Parathyroid adenoma (tissue), 2 donors: ENCODE results near the gene TOP1.

ENCODE experiments used
- H2AFZ ChIP-seq: fragments of 300-600 bp; sonication (generic); one replicate; pipeline ENCODE4 v1.7.0; 2017; ENCODE audit warnings: antibody characterized with exemption, mild to moderate bottlenecking
- H3K27ac ChIP-seq: fragments of 300-600 bp; sonication (generic); one replicate; pipeline ENCODE4 v1.7.0; 2017
- H3K27me3 ChIP-seq: fragments of 300-600 bp; sonication (generic); one replicate; pipeline ENCODE4 v1.7.0; 2017; ENCODE audit warnings: low read length; ENCODE audit not compliant: control insufficient read depth, insufficient read depth
- H3K36me3 ChIP-seq: fragments of 300-600 bp; sonication (generic); one replicate; pipeline ENCODE4 v1.7.0; 2017; ENCODE audit warnings: low read length; ENCODE audit not compliant: control insufficient read depth, insufficient read depth
- H3K4me1 ChIP-seq: fragments of 300-600 bp; sonication (generic); one replicate; pipeline ENCODE4 v1.7.0; 2017; ENCODE audit warnings: control low read depth
- H3K4me2 ChIP-seq: fragments of 300-600 bp; sonication (generic); one replicate; pipeline ENCODE4 v1.7.0; 2017; ENCODE audit warnings: low read length
- H3K4me3 ChIP-seq: fragments of 300-600 bp; sonication (generic); one replicate; pipeline ENCODE4 v1.7.0; 2017; ENCODE audit warnings: low read depth, low read length
- H3K79me2 ChIP-seq: fragments of 300-600 bp; sonication (generic); one replicate; pipeline ENCODE4 v1.7.0; 2017; ENCODE audit warnings: control low read depth
- H3K9ac ChIP-seq: fragments of 300-600 bp; sonication (generic); one replicate; pipeline ENCODE4 v1.7.0; 2017; ENCODE audit warnings: mild to moderate bottlenecking
- H3K9me3 ChIP-seq: fragments of 300-600 bp; sonication (generic); one replicate; pipeline ENCODE4 v1.7.0; 2017; ENCODE audit warnings: low read length; ENCODE audit not compliant: control insufficient read depth
- CTCF ChIP-seq: fragments of 300-600 bp; sonication (generic); IDR thresholded peaks from one replicate; pipeline ENCODE4 v1.7.0; 2017; ENCODE audit warnings: antibody characterized with exemption, mild to moderate bottlenecking
- donor health status: primary hyperparathyroidism.

Gene TOP1

GRCh38 chr20:41038878-41039404 is 10.3 kb downstream of the TOP1 start:
- Histone ChIP-seq H3K36me3 (no peaks in the 10 kb centered on the region), H3K4me2 (no peak overlapping the region), H3K27ac (no peak overlapping the region), H3K4me3 (no peak overlapping the region), H3K4me1 (peaks cover 6% of the 10 kb centered on the region), H3K9ac (no peak overlapping the region), H2AFZ (no peak overlapping the region), H3K27me3 (no peaks in the 10 kb centered on the region), H3K79me2 (peaks cover 71% of the 10 kb centered on the region), H3K9me3 (no peaks in the 10 kb centered on the region)
- no peak for TF ChIP-seq CTCF

GRCh38 chr20:41040855-41041254 is 12.2 kb downstream of the TOP1 start:
- Histone ChIP-seq H3K36me3 (no peaks in the 10 kb centered on the region), H3K4me3 (no peak overlapping the region), H3K27ac (no peak overlapping the region), H3K27me3 (no peaks in the 10 kb centered on the region), H3K79me2 (peaks cover 58% of the 10 kb centered on the region), H2AFZ (no peak overlapping the region), H3K4me1 (peaks cover 2% of the 10 kb centered on the region), H3K9me3 (no peaks in the 10 kb centered on the region), H3K4me2 (no peak overlapping the region), H3K9ac (no peak overlapping the region)
- no peak for TF ChIP-seq CTCF

- no peaks in the 10 kb centered on the region for H3K9me3 ChIP-seq
- no peak overlapping the region for H3K4me3 ChIP-seq
- no peak overlapping the region for H2AFZ ChIP-seq
- H3K4me1 ChIP-seq, result no peaks in the 10 kb centered on the region
- H3K9ac ChIP-seq, result no peak overlapping the region
- no peaks in the 10 kb centered on the region for H3K36me3 ChIP-seq
- H3K4me2 ChIP-seq, result no peak overlapping the region
- H3K27me3 ChIP-seq, result no peaks in the 10 kb centered on the region
- no peak overlapping the region for H3K27ac ChIP-seq
- TF ChIP-seq CTCF, result no peak
- peaks cover 51% of the 10 kb centered on the region for H3K79me2 ChIP-seq
These were observed 13.1 kb downstream of the TOP1 start for GRCh38 chr20:41041693-41042092.

- H3K36me3 ChIP-seq, result no peaks in the 10 kb centered on the region
- no peak overlapping the region for H3K9ac ChIP-seq
- peaks cover 11% of the 10 kb centered on the region for H3K4me1 ChIP-seq
- no peak overlapping the region for H3K4me2 ChIP-seq
- no peak for TF ChIP-seq CTCF
- no peak overlapping the region for H3K4me3 ChIP-seq
- no peaks in the 10 kb centered on the region for H3K9me3 ChIP-seq
- H3K27ac ChIP-seq, result no peak overlapping the region
- no peaks in the 10 kb centered on the region for H3K27me3 ChIP-seq
- H2AFZ ChIP-seq, result no peak overlapping the region
- peaks cover 41% of the 10 kb centered on the region for H3K79me2 ChIP-seq
These were observed 15.9 kb downstream of the TOP1 start for GRCh38 chr20:41044409-41045062.

GRCh38 chr20:41045671-41046070 is 17.0 kb downstream of the TOP1 start:
- no peak overlapping the region for H2AFZ ChIP-seq
- no peak overlapping the region for H3K27ac ChIP-seq
- TF ChIP-seq CTCF, result no peak
- no peaks in the 10 kb centered on the region for H3K36me3 ChIP-seq
- H3K27me3 ChIP-seq, result no peaks in the 10 kb centered on the region
- H3K4me1 ChIP-seq, result peaks cover 17% of the 10 kb centered on the region
- H3K4me2 ChIP-seq, result no peak overlapping the region
- no peak overlapping the region for H3K4me3 ChIP-seq
- peaks cover 43% of the 10 kb centered on the region for H3K79me2 ChIP-seq
- H3K9ac ChIP-seq, result no peak overlapping the region
- no peaks in the 10 kb centered on the region for H3K9me3 ChIP-seq
